HG02588 (cell line): ENCODE data around the gene CDKN2B-AS1.

ENCODE experiments used
- ATAC-seq: cut with Tn5 transposase; IDR thresholded peaks from one replicate; pipeline ENCODE4 v1.9.1; 2021; ENCODE audit warnings: mild to moderate bottlenecking, moderate library complexity; ENCODE audit not compliant: unreplicated experiment

Gene CDKN2B-AS1

DNA sequence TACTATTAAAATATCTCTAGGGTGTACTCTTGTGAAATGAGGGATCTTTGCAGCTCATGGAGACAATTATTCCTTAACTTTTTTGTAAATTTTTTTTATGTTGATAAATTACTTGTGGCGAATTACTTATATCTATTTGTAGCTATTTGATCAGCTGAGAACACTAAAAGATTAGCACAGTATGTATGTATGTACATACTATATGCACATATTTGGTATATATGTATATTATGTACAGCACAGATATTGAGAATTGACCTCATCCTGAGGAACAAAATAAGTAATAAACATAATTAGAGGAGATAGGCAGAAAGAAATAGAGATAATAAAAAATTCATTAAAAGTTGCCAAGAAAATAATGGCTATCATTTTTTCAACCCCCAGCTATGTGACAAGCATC, 12.2 kb upstream of the CDKN2B-AS1 start:
- ATAC-seq = no peak

DNA sequence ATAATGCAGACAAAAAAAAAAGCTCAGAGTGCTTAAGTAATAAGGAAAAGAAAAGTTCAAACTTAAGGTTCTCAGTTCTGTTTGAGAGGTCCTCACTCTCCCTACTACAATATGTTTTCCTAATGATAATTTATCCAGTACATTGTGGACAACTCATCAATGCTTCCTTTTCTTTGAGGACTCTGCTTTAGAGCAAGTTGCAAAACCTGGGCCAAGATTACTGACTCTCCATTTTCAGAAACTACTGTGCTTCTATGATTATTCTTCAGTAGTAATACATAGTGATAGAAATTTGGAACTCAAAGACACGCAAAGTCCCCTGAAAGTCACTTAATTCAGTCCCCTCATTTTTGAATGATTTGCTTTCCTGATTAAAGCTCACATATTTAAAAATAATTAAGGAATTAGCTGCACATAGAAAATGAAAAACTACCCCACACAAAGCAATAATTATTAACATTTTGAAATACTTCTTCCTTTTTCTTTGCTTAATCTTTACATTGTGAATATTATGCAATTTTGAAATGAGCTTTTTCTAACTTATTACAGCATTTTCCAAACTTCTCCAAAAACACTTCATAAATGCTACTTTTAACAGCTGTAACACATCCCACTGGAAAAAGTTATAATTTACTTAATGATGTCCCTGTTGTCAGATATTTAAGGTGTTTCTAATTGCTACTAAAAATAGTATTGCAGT, 11.6 kb upstream of the CDKN2B-AS1 start:
- ATAC-seq = no peak

DNA sequence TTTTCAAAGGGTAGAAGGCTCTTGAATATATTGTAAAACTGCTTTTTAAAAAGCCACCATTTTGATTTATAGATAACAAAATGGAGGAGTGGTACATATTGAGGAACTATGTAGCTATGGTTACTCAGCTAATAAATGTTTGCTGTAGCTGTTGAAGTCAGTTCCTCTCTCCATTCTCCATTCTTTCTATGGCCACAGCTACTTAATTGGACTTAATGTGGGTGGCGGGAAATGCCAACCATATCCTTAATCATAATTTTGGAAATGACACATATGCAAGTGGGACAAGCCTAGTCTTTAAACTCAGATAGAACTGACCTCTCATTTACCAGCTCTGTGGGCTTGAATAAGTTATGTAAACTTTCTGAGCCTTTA, 11.0 kb upstream of the CDKN2B-AS1 start:
- ATAC-seq = no peak

DNA sequence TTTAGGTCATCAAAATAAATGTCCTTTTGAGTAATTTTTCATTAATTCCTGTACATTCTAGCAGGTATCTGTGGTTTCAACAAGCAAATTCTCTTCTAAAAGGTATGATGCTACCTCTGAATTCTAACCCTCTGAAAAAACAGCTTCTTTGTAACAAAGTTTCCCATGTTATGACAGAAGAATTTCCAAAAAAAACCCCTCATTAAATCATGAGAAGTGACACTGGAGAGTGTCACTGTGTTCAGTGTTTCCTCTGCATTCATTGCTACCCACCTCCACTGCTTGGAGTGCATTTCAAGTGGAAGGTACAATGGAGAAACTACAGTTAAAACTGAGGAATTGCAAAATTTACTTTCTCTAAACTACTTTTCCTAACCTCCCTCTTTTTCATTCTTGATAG, 10.5 kb upstream of the CDKN2B-AS1 start:
- ATAC-seq = no peak

DNA sequence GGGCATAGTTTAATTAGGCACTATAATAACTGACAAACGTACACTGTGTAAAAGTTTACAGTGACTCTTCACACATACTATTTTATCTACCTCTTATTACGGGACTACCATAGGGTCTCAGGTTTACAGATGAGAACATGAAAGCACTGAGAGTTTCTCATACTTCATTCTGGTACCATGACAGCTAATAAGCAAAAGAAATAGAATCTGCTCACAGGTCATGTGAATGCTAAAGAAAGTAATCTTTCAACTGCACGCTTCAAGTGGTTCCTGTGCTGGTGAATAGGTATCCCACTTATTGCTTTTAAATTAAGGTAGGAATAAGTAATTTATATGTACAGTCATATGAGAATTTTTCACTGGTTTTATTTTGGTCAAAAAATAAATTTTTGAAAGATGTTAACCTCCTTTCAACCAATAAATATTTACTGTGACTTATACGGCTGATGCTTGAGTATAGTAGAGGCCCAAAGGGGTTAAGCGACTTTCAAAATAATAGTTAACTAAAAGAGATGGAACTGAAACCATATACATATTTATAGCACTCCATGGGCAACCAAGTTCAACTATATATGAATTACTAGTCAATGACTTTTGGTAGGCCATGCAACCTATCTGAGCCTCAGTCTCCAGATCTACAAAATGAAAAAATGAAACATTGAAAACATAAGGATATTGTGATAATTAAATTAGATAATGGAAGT, 8.5 kb upstream of the CDKN2B-AS1 start:
- ATAC-seq = peak; percentile 54

DNA sequence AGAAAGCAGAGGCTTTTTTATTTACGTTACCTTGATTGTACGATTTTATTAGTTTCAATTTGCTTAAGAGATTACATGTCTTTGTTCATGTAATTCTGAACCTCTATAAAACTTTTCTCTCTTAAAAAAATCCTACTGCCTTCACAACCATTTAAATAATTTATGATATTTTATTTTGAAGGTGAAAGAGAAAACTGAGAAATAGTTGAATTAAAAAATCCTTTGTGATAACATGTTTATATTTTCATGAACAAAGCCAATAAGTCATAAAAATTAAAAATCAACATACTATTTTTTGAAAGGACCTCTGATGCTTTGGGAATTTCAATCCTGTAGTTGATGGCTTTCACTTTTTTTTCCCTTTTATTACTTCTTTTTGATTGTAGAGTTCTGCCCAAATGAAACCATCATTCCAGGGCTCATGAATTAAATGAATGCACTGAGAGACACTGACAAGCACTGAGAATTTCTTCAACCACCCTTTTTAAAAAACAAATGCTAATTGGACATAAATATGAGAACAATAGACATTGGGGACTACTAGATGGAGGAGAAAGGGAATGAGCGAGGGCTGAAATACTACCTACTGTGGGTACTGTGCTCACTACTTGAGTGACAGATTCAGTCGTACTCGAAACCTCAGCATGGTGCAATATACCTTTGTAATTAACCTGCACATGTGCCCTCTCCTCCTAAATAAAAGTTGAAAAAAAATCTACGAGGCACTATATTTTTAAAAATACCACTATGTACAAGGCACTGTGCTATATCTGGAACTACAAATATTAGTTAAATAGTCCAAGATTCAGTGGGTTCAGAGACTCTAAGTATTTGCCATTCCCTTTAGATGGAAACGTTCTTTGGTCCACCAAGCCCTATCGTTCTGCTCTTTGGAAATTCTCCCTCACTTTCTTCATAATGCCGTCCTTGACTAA, 6.3 kb upstream of the CDKN2B-AS1 start:
- no peak for ATAC-seq

DNA sequence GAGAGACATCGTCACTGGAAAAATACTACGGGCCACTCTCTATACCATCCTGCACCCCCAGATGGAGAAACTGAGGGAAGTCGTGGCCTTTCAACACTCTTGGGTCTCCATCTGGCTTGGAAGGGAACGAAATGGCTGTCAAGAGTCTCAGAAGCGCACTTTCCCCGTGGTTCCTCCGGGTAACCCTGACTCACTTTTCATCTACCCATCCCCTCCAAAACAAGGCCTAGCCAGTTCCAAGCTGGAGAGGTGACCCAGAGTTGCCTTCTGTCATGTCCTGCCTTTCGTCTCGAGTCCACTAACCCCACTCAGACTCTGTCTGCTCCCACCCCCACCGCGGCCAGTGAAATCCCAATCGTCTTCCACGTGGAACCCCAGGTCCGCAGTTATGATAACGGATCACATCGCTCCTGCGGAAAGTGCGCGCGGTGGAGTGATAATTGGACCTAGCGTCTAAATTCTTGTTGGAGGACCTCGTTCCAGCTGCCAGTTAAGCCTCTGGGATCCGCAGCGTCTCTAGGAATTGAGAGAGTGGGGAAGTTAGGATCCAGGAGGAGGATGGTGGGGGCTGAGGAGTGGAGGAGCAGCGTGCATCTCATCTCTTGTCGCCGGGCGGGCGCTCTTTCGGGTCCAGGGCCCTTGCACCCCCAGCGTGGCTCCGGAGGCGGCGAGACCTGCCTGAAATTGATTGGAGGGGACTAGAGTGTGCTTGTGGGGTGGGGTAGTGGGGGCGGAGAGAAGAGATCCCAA, 5.0 kb upstream of the CDKN2B-AS1 start:
- no peak for ATAC-seq

DNA sequence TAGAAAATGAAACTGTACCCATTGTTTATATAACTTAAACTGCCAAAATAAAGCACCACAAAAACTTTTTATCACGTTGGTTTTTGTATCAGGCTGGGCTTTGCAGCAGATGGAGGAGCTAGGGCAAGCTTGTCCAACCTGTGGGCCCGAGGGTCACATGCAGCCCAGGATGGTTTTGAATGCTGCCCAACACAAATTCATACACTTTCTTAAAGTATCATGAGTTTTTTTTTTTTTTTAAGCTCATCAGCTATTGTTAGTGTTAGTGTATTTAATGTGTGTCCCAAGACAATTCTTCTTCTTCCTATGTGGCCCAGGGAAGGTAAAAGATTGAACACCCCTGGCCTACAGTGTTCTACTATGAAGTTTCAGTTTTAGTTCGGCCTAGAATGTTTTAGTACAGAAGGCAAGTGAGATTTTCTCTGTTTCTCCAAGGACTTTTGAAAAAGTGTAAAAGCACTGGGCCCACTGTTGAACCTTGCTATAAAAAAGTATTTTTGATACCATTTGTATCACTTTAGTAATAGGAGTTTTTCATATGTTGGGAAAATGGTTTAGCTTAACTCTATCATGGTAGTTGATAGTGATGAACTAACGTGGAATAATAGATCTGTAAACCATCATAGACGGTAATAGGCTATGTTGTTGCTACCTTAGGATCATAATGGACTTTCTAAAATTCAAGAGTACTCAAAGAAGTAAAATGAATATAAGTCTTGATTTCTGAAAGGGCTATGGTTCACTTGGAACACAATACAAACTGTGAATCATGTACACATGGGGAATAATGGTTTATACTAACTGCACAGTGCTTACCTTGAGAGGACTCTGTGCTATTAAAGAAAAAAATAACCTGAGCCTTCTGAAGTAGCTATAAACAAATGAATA, 3.3 kb upstream of the CDKN2B-AS1 start:
- ATAC-seq = no peak

DNA sequence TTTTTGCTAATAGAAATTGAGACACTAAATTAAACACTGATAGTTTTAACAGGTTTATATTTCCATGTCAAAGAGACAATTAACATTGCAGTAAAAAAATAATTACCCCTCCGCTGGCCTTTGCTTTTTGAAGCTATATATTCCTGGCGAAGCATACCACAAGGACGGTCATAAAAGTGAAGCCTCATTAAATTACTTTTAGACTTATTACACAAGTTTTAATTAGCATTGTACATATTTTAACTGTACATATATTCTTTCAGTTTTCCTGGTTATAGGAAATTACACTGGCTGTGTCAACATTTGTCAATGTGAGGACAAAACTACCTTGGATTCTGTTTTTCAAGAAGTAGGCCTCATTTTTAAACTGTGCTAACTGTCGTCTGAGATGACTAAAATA, 1.6 kb upstream of the CDKN2B-AS1 start:
- ATAC-seq = no peak

DNA sequence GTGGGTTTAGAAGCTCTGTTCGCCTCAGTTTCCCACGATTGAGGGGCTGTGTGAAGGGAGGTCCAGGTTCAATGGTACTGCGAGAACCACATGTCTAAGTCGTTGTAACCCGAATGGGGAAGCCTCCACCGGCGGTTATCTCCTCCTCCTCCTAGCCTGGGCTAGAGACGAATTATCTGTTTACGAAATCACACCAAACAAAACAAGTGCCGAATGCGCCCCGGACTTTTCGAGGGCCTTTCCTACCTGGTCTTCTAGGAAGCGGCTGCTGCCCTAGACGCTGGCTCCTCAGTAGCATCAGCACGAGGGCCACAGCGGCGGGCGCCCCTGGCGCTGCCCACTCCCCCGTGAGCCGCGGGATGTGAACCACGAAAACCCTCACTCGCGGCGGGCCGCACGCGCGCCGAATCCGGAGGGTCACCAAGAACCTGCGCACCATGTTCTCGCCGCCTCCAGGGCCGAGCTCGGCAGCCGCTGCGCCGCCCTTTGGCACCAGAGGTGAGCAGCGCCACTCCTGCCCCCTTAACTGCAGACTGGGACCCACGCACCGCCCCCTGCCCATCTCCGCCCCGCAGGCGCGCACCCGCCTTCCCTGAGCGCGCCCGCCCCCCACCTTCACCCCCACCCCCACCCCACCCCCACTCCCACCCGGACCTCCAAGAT, 567 bp upstream of the CDKN2B-AS1 start, which contains the start of gene CDKN2A:
TSS of gene CDKN2A (minus strand) at position 500 of the 663 bp plus-strand sequence.
- peak; percentile 40 for ATAC-seq

DNA sequence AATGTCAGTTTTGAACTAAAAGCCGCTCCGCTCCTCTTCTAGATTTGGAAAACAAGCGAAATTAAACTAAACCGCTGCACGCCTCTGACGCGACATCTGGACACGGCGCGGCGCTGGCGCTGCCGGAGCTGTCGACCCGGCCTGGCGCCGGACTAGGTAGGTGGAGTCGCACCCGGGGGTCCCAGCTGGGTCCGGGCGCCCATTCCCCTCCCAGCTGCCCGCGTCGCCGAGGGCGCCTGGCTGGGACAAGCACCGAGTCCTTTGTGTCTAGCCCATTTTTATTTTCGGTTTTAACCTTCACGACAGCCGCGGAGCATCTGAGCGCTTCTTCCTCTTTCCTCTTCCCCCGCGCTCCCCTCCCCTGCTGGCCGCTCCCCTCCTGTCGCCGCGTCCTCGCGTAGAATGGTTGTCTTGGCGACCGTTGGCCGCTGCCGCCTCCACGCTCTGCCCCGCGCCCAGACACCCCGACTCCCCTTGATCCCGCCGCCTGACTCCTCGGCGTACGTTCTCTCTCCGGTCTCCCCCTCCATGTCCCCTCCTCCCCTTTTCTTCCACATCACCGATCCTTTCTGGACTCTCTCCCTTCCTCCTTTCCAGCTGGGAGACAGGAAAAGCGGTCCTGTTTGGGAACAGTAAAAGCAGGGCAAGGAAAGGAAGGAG, 545 bp downstream of the CDKN2B-AS1 start:
- peak; percentile 87 for ATAC-seq

DNA sequence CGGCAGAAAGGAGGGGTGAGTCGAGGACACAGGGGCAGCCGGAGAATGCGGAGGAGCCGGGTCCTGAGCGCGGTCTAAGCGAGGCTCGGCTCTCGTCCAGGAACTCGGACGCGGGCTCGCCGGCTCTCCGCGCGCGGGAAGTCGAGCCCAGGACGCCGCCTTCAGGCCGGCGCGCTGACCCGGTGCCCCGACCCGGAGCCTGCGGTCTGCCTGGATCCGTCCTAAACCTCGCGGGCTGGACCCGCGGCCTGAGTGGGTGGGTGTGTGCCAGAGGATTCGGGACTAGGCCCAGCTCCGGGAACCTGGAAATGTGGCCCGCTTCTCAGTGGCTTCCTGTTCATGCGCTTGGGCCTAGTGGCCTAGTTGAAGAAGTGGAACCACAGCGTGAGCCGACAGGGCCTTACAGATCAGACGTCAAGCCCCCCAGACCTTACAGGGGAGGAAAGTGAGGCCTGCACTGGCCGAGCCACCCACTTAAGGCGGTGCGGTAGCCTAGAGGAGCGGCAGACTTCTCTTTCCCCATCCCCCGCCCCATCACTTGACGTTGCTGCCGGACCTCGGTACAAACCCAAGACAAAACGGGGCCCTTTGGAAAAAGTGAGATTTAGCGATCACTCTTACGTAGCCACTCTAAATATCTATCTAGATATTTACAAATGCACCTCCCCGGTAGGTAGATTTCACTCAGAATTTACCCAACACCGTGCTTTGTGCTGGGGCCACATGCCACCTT, 1.2 kb downstream of the CDKN2B-AS1 start:
- ATAC-seq = peak; percentile 20

DNA sequence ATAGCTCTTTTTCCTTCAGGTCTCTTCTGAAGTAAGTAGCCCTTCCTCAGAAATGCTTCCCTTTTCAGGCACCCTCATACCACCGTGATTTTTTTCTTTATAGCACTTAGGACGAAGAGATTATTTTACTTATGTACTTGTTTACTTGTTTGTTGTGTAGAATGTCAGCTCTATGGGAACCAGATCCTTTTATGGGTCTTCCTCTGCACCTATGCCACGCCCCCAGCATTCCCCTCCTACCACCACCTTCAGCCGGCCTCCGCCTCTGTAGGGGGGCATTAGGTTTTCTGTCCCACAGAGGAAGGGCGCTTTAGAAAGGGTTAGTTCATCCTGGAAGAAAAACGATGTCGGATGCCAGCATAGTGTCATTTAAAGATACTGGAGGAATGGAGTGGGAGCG, 1.8 kb downstream of the CDKN2B-AS1 start:
- ATAC-seq = no peak

DNA sequence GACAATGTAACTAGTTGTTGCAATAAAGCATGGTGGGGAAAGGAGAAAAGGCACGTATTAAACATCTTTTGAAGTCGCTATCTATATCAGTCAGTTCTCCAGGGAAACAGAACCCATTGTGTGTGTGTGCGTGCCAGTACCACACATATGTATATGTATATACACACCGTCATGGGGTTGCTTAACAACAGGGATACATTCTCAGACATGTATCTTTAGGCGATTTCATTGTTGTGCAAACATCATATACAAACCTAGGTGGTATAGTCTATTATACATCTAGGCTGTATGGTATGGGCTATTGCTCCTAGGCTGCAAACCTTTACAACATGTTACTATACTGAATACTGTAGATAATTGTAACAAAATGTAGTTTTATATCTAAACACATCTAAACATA, 2.3 kb downstream of the CDKN2B-AS1 start:
- no peak for ATAC-seq

DNA sequence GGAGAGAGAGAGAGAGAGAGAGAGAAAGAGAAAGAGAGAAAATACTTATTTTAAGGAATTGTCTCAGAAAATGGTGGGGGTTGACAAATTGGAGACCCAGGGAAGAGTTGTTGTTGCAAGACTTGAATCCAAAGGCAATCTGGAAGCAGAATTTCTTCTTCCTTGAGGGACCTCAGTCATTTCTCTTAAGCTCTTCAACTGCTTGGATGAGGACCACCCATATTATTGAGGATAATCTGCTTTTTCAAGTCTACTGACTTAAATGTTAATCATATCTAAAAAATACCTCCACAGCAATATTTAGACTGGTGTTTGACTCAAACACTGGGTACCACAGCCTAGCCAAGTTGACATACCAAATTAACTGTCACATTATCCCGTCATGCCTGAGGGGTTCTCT, 2.9 kb downstream of the CDKN2B-AS1 start:
- ATAC-seq = no peak

DNA sequence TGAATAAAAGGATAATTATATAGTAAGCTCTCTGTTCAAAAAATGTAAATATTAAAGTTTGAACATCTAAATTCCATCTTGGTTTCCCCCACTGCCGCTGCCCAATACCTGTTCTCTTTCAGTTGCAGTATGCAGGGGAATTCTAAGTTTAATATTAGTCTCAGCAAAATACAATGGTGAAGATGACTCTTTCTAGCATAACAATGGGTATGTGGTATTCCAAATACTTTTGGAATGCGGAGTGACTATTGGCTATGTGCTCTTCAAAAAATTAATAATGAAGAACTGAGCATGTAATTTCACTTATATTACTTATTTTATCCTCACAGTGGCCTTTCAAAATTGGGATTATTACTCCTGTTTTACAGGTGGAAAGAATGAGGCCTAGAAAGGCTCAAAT, 3.4 kb downstream of the CDKN2B-AS1 start:
- ATAC-seq = no peak

DNA sequence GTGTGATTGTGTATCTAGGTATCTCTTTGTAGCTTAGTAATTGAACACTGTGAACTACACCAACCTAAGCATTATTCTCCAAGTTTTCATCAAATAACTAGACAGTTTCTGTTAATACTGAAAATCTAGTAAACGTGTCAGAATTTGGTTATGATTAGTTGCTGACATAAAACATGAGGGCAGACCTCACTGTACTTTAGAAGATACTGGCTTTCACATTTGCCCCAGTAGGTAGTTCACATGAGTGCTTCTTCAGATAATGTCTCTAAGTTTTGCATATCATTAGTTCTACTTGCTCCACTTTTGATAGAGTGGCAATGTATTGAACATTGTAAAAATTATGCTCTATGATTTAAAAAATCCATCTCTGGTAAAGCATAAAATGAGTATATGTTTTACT, 7.4 kb downstream of the CDKN2B-AS1 start:
- no peak for ATAC-seq
